ENCODE results near the gene AGA. TPM values are rescaled to one million over a fixed set of nuclear protein-coding genes. Genes with fewer than 3 reads are reported as not detected.

Gene AGA
- total and polyA plus RNA-seq, 2 donors from 2014 or later = 23.0 to 23.6 TPM

- TF ChIP-seq, protein P1, sequence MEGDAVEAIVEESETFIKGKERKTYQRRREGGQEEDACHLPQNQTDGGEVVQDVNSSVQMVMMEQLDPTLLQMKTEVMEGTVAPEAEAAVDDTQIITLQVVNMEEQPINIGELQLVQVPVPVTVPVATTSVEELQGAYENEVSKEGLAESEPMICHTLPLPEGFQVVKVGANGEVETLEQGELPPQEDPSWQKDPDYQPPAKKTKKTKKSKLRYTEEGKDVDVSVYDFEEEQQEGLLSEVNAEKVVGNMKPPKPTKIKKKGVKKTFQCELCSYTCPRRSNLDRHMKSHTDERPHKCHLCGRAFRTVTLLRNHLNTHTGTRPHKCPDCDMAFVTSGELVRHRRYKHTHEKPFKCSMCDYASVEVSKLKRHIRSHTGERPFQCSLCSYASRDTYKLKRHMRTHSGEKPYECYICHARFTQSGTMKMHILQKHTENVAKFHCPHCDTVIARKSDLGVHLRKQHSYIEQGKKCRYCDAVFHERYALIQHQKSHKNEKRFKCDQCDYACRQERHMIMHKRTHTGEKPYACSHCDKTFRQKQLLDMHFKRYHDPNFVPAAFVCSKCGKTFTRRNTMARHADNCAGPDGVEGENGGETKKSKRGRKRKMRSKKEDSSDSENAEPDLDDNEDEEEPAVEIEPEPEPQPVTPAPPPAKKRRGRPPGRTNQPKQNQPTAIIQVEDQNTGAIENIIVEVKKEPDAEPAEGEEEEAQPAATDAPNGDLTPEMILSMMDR (IDR thresholded peaks at IDR 0.05; ENCODE audit: borderline replicate concordance, extremely low read depth, insufficient read depth) = no peak
- FAIRE-seq (no peak), DNase-seq (no peak)
- Histone ChIP-seq H3K27ac (ENCODE audit: low read depth in 2 of 2, low read length in 2 of 2) (no peak overlapping the region), H3K4me1 (ENCODE audit: control insufficient read depth in 2 of 3, insufficient read depth in 2 of 3, low read depth in 1 of 3, low read length in 3 of 3) (no peaks in the 10 kb centered on the region), H3K27me3 (ENCODE audit: control insufficient read depth, insufficient read depth, low read length) (no peaks in the 10 kb centered on the region), H3K36me3 (ENCODE audit: control insufficient read depth in 2 of 3, insufficient read depth in 3 of 3, low read length in 3 of 3) (no peaks in the 10 kb centered on the region), H3K9me3 (ENCODE audit: control insufficient read depth in 2 of 3, insufficient read depth in 1 of 3, low read length in 3 of 3) (no peaks in the 10 kb centered on the region), H3K9ac (ENCODE audit: low read length in 3 of 3) (no peak overlapping the region), H3K4me3 (ENCODE audit: low read length in 3 of 3) (no peak overlapping the region)
- intact Hi-C loops (cut with DNase I) = no loop called here
Observed at GRCh38 chr4:177464026-177464425, 21.8 kb upstream of the AGA start.

- Histone ChIP-seq H3K9me3 (ENCODE audit: control insufficient read depth in 2 of 3, insufficient read depth in 1 of 3, low read length in 3 of 3) (no peaks in the 10 kb centered on the region), H3K27me3 (ENCODE audit: control insufficient read depth, insufficient read depth, low read length) (no peaks in the 10 kb centered on the region), H3K36me3 (ENCODE audit: control insufficient read depth in 2 of 3, insufficient read depth in 3 of 3, low read length in 3 of 3) (no peaks in the 10 kb centered on the region), H3K27ac (ENCODE audit: low read depth in 2 of 2, low read length in 2 of 2) (no peak overlapping the region), H3K9ac (ENCODE audit: low read length in 3 of 3) (no peak overlapping the region), H3K4me3 (ENCODE audit: low read length in 3 of 3) (no peak overlapping the region), H3K4me1 (ENCODE audit: control insufficient read depth in 2 of 3, insufficient read depth in 2 of 3, low read depth in 1 of 3, low read length in 3 of 3) (no peaks in the 10 kb centered on the region)
- intact Hi-C loops (cut with DNase I) = no loop called here
- no peak for FAIRE-seq
- DNase-seq = no peak
- TF ChIP-seq, protein P1 (IDR thresholded peaks at IDR 0.05; ENCODE audit: borderline replicate concordance, extremely low read depth, insufficient read depth) = no peak
Observed at GRCh38 chr4:177461606-177462005, 19.4 kb upstream of the AGA start.

DNA sequence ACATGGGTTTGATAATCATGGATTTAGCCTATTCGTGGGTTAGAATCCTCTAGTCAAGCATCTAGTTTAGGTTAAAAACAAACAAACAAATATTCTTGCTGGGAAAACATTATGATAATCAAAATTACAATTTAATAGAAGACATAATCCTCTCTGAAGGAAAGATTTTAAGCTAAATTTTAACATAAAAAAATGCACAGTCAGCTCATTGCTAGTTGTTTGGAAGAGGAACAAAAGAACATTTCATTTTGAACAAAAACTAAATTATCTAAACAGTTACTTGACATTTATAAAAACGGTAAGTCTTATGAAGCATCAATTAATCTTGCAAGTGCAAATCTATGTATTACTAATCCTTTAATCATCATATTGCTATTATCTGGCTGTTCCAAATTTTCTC is 18.2 kb upstream of the AGA start:
- Histone ChIP-seq H3K36me3 (ENCODE audit: control insufficient read depth in 2 of 3, insufficient read depth in 3 of 3, low read length in 3 of 3) (no peaks in the 10 kb centered on the region), H3K4me3 (ENCODE audit: low read length in 3 of 3) (no peak overlapping the region), H3K27me3 (ENCODE audit: control insufficient read depth, insufficient read depth, low read length) (no peaks in the 10 kb centered on the region), H3K9me3 (ENCODE audit: control insufficient read depth in 2 of 3, insufficient read depth in 1 of 3, low read length in 3 of 3) (no peaks in the 10 kb centered on the region), H3K9ac (ENCODE audit: low read length in 3 of 3) (no peak overlapping the region), H3K4me1 (ENCODE audit: control insufficient read depth in 2 of 3, insufficient read depth in 2 of 3, low read depth in 1 of 3, low read length in 3 of 3) (no peaks in the 10 kb centered on the region), H3K27ac (ENCODE audit: low read depth in 2 of 2, low read length in 2 of 2) (no peak overlapping the region)
- no peak for FAIRE-seq
- DNase-seq = no peak
- TF ChIP-seq, protein P1 (IDR thresholded peaks at IDR 0.05; ENCODE audit: borderline replicate concordance, extremely low read depth, insufficient read depth) = no peak
- intact Hi-C loops (cut with DNase I) = no loop called here

DNA sequence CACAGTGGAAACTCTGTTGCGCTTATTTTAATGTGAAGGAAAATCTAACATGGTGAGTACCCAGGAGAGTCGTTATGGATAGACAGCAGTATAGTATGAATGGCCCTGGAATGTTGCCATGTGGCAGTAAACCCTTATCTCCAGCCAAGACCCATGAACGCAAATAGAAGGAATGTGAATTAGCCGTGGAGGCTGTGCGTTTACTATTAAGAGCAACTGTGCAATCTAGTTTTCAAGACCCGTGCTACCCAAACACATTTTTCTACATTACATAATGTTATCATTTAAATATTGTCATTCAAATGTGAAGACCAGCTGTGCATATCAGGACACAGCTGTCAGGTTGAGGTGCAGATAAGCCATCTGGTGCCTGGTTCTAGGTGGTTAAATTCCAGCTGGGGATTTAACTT is 13.3 kb upstream of the AGA start:
- no peaks in the 10 kb centered on the region for H3K4me1 ChIP-seq (ENCODE audit: control insufficient read depth in 2 of 3, insufficient read depth in 2 of 3, low read depth in 1 of 3, low read length in 3 of 3)
- DNase-seq = peak in 2 of 5 donors; percentile 33 to 62
- H3K27ac ChIP-seq (ENCODE audit: low read depth in 2 of 2, low read length in 2 of 2) = no peak overlapping the region
- intact Hi-C loops (cut with DNase I) = no loop called here
- no peak for FAIRE-seq
- H3K27me3 ChIP-seq (ENCODE audit: control insufficient read depth, insufficient read depth, low read length) = no peaks in the 10 kb centered on the region
- no peak overlapping the region for H3K4me3 ChIP-seq (ENCODE audit: low read length in 3 of 3)
- TF ChIP-seq, protein P1 (IDR thresholded peaks at IDR 0.05; ENCODE audit: borderline replicate concordance, extremely low read depth, insufficient read depth) = no peak
- no peak overlapping the region for H3K9ac ChIP-seq (ENCODE audit: low read length in 3 of 3)
- no peaks in the 10 kb centered on the region for H3K36me3 ChIP-seq (ENCODE audit: control insufficient read depth in 2 of 3, insufficient read depth in 3 of 3, low read length in 3 of 3)
- no peaks in the 10 kb centered on the region for H3K9me3 ChIP-seq (ENCODE audit: control insufficient read depth in 2 of 3, insufficient read depth in 1 of 3, low read length in 3 of 3)
